ENCODE results near the gene IKBKE. TPM values are rescaled to one million over a fixed set of nuclear protein-coding genes. Genes with fewer than 3 reads are reported as not detected.

IKBKE gene
- total RNA-seq, 1 experiment from 2014 or later: 6.6 TPM

DNA sequence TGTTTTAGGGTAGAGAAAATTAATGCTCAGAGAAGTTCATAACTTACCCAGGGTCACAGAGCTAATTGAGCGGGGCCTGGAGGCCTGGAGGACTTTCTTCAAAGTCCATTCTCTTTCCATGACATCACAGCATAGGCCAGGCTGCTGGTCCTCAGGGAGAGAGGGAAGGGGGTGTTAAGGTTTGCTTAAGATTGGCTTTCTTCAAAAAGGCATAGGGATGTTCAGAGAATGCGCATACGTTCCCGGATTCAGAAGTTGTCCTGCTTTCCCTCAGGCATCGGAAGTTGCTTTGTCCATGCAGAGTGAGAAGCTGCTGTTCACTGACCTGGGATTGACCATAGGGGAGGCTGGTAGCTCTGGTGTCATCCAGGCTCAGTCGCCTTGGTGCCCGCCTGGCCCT is 62.1 kb downstream of the IKBKE start:
- H3K4me1 ChIP-seq (ENCODE audit: insufficient read depth, low read length): no peaks in the 10 kb centered on the region
- no peak overlapping the region for H4K91ac ChIP-seq (ENCODE audit: insufficient read length, low read depth, low read length)
- H3K27me3 ChIP-seq (ENCODE audit: insufficient read depth, low read length): no peaks in the 10 kb centered on the region
- no peak overlapping the region for H3K4ac ChIP-seq (ENCODE audit: low read depth, low read length)
- H4K5ac ChIP-seq (ENCODE audit: insufficient read length, low read depth, low read length): no peak overlapping the region
- no peaks in the 10 kb centered on the region for H3K79me1 ChIP-seq (ENCODE audit: insufficient read depth, low read depth, low read length, poor library complexity, severe bottlenecking)
- Mint-ChIP-seq H3K9me3 (no peaks in the 10 kb centered on the region), H3K27ac (no peak overlapping the region; a peak in 1 of 7 replicates), H3K4me1 (peaks cover 3 to 4% of the 10 kb centered on the region in 2 experiments; a peak in 2 of 4 replicates), H3K27me3 (ENCODE audit: low read depth) (peaks cover 18% of the 10 kb centered on the region), H3K36me3 (ENCODE audit: insufficient read depth in 1 of 3, low read depth in 3 of 3) (peaks cover 0 to 2% (median 0%) of the 10 kb centered on the region in 3 experiments; a peak in 1 of 7 replicates), H3K4me3 (no peak overlapping the region)
- H2AK5ac ChIP-seq (ENCODE audit: insufficient read length, low read length): no peak overlapping the region
- no peak for DNase-seq
- no peak overlapping the region for H3K14ac ChIP-seq (ENCODE audit: insufficient read depth, low read length)
- H3K9ac ChIP-seq (ENCODE audit: extremely low read depth, insufficient read length, low read length): no peak overlapping the region
- H2BK15ac ChIP-seq (ENCODE audit: low read depth, low read length): no peak overlapping the region
- no peak overlapping the region for H2BK20ac ChIP-seq (ENCODE audit: low read depth, low read length, poor library complexity, severe bottlenecking)
- no peak overlapping the region for H3K56ac ChIP-seq (ENCODE audit: insufficient read length, low read depth, low read length)
- WGBS (ENCODE audit: extremely low coverage, insufficient read length, low lambda C conversion rate): no CpG with 5 or more reads among the region's 7 CpGs
- TF ChIP-seq, protein P1, sequence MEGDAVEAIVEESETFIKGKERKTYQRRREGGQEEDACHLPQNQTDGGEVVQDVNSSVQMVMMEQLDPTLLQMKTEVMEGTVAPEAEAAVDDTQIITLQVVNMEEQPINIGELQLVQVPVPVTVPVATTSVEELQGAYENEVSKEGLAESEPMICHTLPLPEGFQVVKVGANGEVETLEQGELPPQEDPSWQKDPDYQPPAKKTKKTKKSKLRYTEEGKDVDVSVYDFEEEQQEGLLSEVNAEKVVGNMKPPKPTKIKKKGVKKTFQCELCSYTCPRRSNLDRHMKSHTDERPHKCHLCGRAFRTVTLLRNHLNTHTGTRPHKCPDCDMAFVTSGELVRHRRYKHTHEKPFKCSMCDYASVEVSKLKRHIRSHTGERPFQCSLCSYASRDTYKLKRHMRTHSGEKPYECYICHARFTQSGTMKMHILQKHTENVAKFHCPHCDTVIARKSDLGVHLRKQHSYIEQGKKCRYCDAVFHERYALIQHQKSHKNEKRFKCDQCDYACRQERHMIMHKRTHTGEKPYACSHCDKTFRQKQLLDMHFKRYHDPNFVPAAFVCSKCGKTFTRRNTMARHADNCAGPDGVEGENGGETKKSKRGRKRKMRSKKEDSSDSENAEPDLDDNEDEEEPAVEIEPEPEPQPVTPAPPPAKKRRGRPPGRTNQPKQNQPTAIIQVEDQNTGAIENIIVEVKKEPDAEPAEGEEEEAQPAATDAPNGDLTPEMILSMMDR (conservative IDR thresholded peaks at IDR 0.05): no peak
- no peak overlapping the region for H2BK5ac ChIP-seq (ENCODE audit: insufficient read length, low read length)
- no peak overlapping the region for H3K18ac ChIP-seq (ENCODE audit: insufficient read length, low read depth, low read length)
- H4K20me1 ChIP-seq (ENCODE audit: control insufficient read depth, insufficient read depth, insufficient read length): no peaks in the 10 kb centered on the region
- H3K79me2 ChIP-seq (ENCODE audit: insufficient read depth, low read length): no peaks in the 10 kb centered on the region
- H2BK120ac ChIP-seq (ENCODE audit: low read depth, low read length, poor library complexity, severe bottlenecking): no peak overlapping the region
- H4K8ac ChIP-seq (replicated peaks; ENCODE audit: insufficient read length, low read depth, low read length): no peak overlapping the region
- H3T11ph ChIP-seq (ENCODE audit: low read length): no peak overlapping the region
- no peak overlapping the region for H3K4me2 ChIP-seq (ENCODE audit: insufficient read depth, insufficient read length, low read length)
- no peak overlapping the region for H2AFZ ChIP-seq (ENCODE audit: low read length)
- H3K9me3 ChIP-seq (ENCODE audit: control insufficient read depth, low read depth, low read length): no peaks in the 10 kb centered on the region
- no peaks in the 10 kb centered on the region for H3K23me2 ChIP-seq (ENCODE audit: insufficient read length, low read depth, low read length, poor library complexity, severe bottlenecking)
- no peak overlapping the region for H2BK12ac ChIP-seq (ENCODE audit: insufficient read length, low read depth, low read length)
- H3K23ac ChIP-seq (ENCODE audit: insufficient read length, low read depth, low read length): no peak overlapping the region
- H3K27ac ChIP-seq (ENCODE audit: insufficient read length, low read depth, low read length): no peak overlapping the region

All from H9 (cell line).